GM19035 (cell line): ENCODE measurements around the gene SNW1.
"Not testable (repeated sequence)": the region's sequence is repeated elsewhere in the genome, so short reads cannot be mapped to it uniquely, and the experiment has no call there.

ENCODE experiments used
- ATAC-seq: cut with Tn5 transposase; IDR thresholded peaks from one replicate; pipeline ENCODE4 v1.9.1; 2021; ENCODE audit not compliant: unreplicated experiment

SNW1 gene

DNA sequence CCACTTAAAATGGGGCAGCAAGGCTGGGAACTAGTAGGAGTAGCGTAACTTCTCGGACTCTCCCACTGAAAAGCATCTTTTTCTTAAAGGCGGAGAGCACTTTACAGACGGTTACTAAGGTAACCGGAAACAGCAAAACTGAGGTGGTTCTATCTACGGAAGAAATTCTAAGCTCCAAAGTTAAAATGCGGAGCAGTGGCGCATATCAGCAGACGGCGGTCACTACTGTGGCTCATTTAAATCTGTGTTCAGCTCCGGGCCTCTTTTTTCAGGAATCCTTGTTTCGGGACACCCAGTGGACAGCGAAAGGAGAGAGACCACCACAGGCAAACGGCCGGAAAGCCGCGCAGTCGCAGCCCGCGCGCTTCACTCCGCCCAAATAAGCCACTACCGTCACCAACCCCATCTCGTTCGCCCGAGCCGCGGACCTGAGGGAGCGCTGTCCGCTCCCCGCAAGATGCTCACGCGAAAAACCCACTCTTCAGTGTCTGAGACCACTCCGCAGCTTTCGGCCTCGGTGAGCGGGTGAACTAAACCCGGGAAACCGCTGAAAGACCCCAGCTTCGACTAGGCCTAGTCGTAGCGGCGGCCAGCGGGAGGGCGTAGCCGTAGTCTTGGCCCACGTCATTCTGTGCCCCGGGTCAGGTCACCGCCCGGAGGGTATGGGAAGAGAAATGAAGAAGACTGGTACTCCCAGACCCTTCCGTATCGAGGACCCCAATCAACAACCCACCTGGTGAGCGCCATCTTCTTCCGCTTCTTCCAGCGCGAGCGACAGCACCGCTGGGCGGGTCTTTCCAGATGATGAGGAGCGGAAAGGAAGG, at the start of gene SNW1:
Gene SNW1, minus strand, starts transcription at position 776 of the 824 bp plus-strand sequence. Its CDS starts 29 bp downstream, at position 747.
- ATAC-seq, result peak; percentile 92

DNA sequence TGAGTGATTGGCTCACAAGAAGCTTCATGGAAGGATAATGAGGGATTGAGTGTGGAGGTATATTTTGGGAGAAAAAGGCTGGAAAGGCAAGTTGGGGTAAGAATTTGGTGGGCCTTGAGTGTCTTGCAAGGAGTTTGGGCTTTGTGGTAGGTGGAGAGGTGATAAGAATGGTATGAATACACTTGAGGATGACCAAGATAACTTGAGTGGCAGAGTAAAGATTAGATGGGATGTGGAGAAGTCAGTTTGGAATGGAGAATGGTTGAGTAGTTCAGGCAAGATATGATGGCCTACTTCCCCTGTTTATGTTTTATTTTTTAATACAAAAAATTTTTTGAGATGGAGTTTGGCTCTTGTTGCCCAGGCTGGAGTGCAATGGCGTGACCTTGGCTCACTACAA, 48.1 kb upstream of the SNW1 start:
- no peak for ATAC-seq

GRCh38 chr14:77808250-77808649, 47.3 kb upstream of the SNW1 start:
- no peak for ATAC-seq

DNA sequence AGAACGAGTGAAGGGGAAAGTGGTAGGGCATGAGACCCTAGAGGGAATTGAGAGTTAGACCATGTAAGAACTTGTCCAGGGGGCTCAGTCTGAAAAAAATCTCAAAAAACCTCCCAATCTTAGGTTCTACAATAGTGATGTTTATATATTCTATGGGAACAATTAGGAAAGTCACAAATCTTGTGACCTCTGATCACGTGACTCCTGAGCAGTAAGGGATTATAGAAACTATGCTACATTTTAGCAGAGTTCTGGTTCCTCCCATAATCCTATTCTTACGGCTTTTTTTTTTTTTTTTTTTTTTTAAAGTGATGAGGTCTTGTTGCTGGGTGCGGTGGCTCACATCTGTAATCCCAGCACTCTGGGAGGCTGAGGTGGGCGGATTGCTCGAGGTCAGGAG, 44.8 kb upstream of the SNW1 start:
- no peak for ATAC-seq

GRCh38 chr14:77804592-77804991, 43.6 kb upstream of the SNW1 start:
- ATAC-seq, result no peak

- ATAC-seq, result no peak
These were observed 39.9 kb upstream of the SNW1 start for GRCh38 chr14:77800814-77801213.

- peak; percentile 95 for ATAC-seq
These were observed 39.1 kb upstream of the SNW1 start, which contains the start of gene ADCK1 for GRCh38 chr14:77799863-77800730. Gene ADCK1, plus strand, starts transcription at chr14:77800109. Its CDS starts 18,870 bp downstream, at chr14:77818979.

DNA sequence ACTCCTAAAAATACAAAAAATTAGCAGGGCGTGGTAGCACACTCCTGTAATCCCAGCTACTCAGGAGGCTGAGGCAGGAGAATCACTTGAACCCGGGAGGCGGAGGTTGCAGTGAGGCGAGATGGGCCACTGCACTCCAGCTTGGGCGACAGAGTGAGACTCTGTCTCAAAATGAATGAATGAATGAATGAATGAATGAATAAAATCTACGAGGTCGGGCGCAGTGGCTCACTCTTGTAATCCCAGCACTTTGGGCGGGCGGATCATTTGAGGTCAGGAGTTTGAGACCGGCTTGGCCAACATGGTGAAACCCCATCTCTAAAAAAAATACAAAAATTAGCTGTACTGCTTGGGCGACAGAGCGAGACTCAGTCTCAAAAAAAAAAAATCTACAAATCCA, 38.5 kb upstream of the SNW1 start:
- not testable (repeated sequence) for ATAC-seq

DNA sequence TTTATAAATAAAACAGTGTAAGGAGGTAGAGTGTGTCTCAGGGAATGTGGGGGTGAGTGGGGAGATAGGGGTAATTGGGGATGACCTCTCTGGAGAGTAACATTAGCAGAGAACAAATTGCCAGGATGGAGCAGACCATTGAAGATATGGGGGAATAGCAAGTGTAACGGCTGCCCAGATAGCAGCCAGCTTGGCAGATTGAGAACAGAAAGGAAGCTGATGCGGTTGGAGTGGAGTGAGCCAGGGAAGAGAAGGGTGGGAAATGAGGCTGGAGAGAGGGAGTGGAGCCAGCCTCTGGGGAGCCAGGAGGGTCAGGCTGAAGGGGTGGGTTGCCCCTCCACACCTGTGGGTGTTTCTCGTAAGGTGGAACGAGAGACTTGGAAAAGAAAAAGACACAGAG, 33.4 kb upstream of the SNW1 start:
- no peak for ATAC-seq

GRCh38 chr14:77793255-77793654, 32.3 kb upstream of the SNW1 start:
- not testable (repeated sequence) for ATAC-seq

DNA sequence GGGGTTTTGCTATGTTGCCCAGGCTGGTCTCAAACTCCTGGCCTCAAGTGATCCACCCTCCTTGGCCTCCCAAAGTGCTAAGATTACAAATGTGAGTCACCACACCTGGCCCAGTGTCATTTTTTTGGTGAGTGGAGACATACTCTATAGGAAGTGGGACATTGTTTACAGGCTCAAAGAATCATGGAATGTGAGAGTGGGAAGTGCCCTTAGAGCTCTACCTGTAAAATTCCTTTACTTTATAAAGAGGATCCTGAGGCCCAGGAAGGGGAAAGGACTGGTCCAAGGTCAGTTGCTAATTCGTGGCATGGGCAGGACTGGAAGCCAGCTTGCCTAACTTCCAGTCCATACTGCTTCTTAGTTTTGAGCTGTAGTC, 30.3 kb upstream of the SNW1 start:
- no peak for ATAC-seq

- no peak for ATAC-seq
These were observed 29.7 kb upstream of the SNW1 start for GRCh38 chr14:77790566-77791224.

- no peak for ATAC-seq
These were observed 25.2 kb upstream of the SNW1 start for GRCh38 chr14:77786148-77786547.

GRCh38 chr14:77782202-77782601, 21.2 kb upstream of the SNW1 start:
- no peak for ATAC-seq

- ATAC-seq, result not testable (repeated sequence)
These were observed 13.0 kb upstream of the SNW1 start for GRCh38 chr14:77773966-77774365.

- ATAC-seq, result not testable (repeated sequence)
These were observed 7.6 kb upstream of the SNW1 start for GRCh38 chr14:77768442-77769069.

GRCh38 chr14:77763978-77764377, 3.0 kb upstream of the SNW1 start:
- no peak for ATAC-seq

- ATAC-seq, result no peak
These were observed 2.4 kb upstream of the SNW1 start for GRCh38 chr14:77763316-77763715.

DNA sequence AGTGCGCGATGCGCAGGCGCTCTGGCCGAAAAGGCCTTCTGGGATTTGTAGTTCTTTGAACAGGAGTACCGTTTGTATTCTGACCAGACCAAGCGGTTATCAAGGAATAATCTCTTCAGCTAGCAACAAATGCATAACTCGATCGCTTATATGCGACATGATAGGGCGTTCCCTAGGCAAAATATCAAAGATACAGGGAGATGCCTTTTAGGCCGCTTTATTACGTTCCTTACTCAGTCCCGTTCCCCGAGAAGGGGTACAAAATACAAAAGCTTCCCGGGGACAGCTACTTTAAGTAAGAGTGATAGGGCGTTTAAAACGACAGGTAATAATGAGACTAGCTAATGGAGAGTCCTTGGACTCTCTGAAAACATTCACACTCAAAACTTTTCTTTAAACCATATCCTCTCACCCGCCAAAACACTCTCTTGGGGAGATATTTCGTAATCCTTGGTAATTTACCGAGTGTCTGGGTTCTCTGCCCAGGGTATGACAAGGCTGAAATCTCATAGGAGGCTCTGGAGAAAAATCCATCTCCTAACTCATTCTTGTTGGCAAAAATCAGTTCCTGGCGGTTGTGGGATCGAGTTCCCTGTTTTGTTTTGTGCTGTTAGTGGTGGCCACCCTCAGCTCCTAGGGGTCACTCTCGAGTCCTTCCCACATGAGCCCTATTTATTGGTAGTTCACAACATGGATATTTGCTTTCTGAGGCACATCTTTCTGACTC, 412 bp upstream of the SNW1 start:
- peak; percentile 32 for ATAC-seq

- no peak for ATAC-seq
These were observed 8.0 kb downstream of the SNW1 start for GRCh38 chr14:77752799-77753516.
